Measurements from ENCODE around the gene RRAS. TPM values are rescaled to one million over a fixed set of nuclear protein-coding genes. Genes with fewer than 3 reads are reported as not detected.

RRAS gene
- total RNA-seq, 4 donors from 2014 or later: 14.0 to 20.2 (median 18.8) TPM

DNA sequence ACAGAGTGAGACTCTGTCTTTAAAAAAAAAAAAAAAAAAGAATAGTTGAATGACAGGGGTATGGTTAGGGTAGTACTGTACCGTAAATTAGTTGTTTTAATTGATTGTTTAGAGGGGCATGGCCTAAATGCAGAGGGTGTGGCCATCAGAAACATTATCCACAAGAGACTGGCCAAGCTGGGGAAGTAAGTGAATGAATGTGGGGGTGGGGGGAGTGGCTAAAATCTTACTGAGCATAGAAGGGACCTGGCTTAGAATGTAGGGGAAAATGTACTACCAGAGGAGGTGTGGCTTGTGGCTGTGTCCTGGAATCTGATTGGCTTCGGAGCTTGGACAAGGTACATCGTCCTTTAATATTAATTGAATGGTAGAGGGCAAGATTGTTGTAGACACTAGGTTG, 29.6 kb upstream of the RRAS start:
- no peak for TF ChIP-seq CTCF (IDR thresholded peaks at IDR 0.05)
- no peak for TF ChIP-seq POLR2A (IDR thresholded peaks at IDR 0.05)
- no peak for DNase-seq (ENCODE audit: low spot score in 2 of 2)
- WGBS, 2 donors: 86 to 92% methylated on average over 3 of the region's 3 CpGs
- intact Hi-C loops (cut with DNase I; ENCODE audit: low total_unique reads): loop anchor here (10.0 kb wide), 1 partner anchor 95 kb away; no protein-coding TSS in a partner anchor
- no peak overlapping the region for H3K4me3 ChIP-seq (ENCODE audit: low read depth, poor library complexity, severe bottlenecking)

DNA sequence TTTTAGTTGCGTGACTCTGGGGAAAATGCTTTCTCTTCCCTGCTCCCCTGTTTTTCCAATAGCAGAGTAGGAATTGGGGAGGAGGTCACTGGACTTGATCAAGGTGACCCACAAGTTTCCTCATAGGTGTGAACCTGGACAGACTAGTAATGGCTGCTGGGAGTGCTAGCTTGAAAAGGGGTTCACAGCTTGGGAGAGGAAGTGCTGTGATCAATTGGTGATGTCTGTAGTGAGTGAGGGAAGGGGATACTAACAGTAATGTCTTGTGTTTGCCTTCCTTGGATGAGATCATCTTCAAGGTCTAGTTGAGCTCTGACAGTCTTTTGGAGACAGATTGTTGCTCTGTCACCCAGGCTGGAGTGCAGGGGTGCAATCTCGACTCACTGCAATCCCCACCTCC, 27.5 kb upstream of the RRAS start:
- TF ChIP-seq CTCF (IDR thresholded peaks at IDR 0.05) (no peak), POLR2A (IDR thresholded peaks at IDR 0.05) (no peak)
- intact Hi-C loops (cut with DNase I; ENCODE audit: low total_unique reads): loop anchor here (10.0 kb wide), 1 partner anchor 93 kb away; no protein-coding TSS in a partner anchor
- no peak overlapping the region for H3K4me3 ChIP-seq (ENCODE audit: low read depth, poor library complexity, severe bottlenecking)
- no peak for DNase-seq (ENCODE audit: low spot score in 2 of 2)
- 86 to 95% methylated on average over 2 of the region's 2 CpGs for WGBS, 2 donors

DNA sequence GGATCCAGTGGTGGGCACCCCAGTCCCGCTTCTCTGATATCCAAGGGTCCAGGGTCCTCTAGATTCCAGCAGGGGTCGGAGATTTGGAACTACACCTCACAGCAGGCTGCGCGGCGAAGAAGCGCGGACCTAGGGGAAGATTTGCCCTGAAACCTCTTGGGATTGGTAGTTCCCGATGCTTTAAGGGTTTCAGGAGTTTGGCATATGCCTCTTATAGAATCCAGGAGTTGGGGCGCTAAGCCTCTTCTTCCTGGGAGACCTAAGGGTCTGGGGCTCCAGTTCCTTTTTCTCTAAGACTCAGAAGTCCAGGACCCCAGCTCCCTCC, 26.1 kb upstream of the RRAS start:
- 0 to 1% methylated on average over 9 of the region's 9 CpGs for WGBS, 2 donors
- intact Hi-C loops (cut with DNase I; ENCODE audit: low total_unique reads): loop anchor here (10.0 kb wide), 1 partner anchor 91 kb away; no protein-coding TSS in a partner anchor
- DNase-seq (ENCODE audit: low spot score in 2 of 2): no peak
- H3K4me3 ChIP-seq (ENCODE audit: low read depth, poor library complexity, severe bottlenecking): peak overlapping the region; percentile 28
- TF ChIP-seq POLR2A (IDR thresholded peaks at IDR 0.05) (no peak), CTCF (IDR thresholded peaks at IDR 0.05) (no peak)

DNA sequence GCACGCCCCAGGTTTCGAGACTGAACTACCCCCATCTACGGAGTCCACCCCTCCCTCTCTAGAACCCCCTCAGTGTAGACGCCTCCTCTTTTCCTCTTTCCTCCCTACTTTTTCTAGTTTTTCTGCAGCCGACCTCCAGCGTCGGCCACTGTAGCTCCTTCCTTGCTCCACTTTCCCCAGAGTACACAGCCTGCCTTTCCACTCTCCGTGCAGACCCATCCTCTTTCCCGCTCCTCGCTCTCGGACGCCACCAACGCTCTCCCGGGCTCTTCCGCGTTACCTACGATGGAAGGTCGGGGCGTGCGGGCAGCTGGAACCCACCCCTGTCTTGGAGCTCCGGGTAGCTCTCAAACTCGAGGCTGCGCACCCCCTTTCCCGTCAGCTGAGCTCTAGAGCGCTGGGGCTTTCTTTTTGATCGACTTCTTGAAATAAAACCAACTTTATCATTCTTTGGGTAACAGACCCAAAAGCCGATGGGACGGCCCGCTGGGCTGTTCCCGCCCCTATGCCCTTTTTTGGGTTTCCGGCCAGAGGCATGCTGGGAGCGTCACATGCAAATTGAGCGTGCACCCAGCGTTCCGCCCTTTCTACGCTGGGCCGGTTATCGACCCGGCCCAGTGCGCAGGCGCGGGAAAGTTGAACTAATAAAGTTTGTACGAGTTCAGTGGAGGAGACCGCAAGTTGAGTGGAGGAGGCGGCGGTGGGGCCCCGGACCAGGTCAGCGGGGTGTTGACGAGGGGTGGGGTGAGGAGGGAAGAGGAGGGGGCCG, 25.6 kb upstream of the RRAS start, which contains the start of the genes BCL2L12 and IRF3:
BCL2L12 (plus strand) TSS at position 583 of the 769 bp plus-strand sequence. CDS start 760 bp downstream, outside the sequence.
IRF3 (minus strand) TSS at position 507 of the 769 bp plus-strand sequence. CDS start 1,019 bp downstream, outside the sequence.
- WGBS, 2 donors: 0% methylated on average over 50 of the region's 50 CpGs
- peak within 1 kb of the TSS; percentile 55 for H3K4me3 ChIP-seq (ENCODE audit: low read depth, poor library complexity, severe bottlenecking)
- DNase-seq (ENCODE audit: low spot score in 2 of 2): peak; percentile 98 to 100
- intact Hi-C loops (cut with DNase I; ENCODE audit: low total_unique reads): loop anchor here (10.0 kb wide), 1 partner anchor 91 kb away; no protein-coding TSS in a partner anchor
- peak in 1 of 2 donors; percentile 62 for TF ChIP-seq POLR2A (IDR thresholded peaks at IDR 0.05)
- no peak for TF ChIP-seq CTCF (IDR thresholded peaks at IDR 0.05)

- intact Hi-C loops (cut with DNase I; ENCODE audit: low total_unique reads): loop anchor here (10.0 kb wide), 1 partner anchor 90 kb away; no protein-coding TSS in a partner anchor
These were observed 25.1 kb upstream of the RRAS start for GRCh38 chr19:49665036-49665350.

More at GRCh38 chr19:49665036-49665350, 25.1 kb upstream of the RRAS start:
- WGBS, 2 donors: 1% methylated on average over 7 of the region's 7 CpGs
- DNase-seq (ENCODE audit: low spot score in 2 of 2): no peak
- TF ChIP-seq POLR2A (IDR thresholded peaks at IDR 0.05) (no peak), CTCF (IDR thresholded peaks at IDR 0.05) (no peak)
- peak overlapping the region; percentile 55 for H3K4me3 ChIP-seq (ENCODE audit: low read depth, poor library complexity, severe bottlenecking)
